Posterior vena cava (tissue), 2 donors: ENCODE data around the gene PSMD9. TPM values are rescaled to one million over a fixed set of nuclear protein-coding genes. Genes with fewer than 3 reads are reported as not detected.
A peak's percentile ranks its signal among the peaks of the same experiment; 100 is the strongest.
"Not testable (repeated sequence)": the region's sequence is repeated elsewhere in the genome, so short reads cannot be mapped to it uniquely, and the experiment has no call there.

Experiments used
- DNase-seq: peaks from one replicate; pipeline ENCODE4 v3.0.0-alpha.2; 2020; ENCODE audit warnings: low spot score
- intact Hi-C, 2 donors: fragments of 100-400 bp; cut with DNase I; formaldehyde crosslinking; loops; one replicate each; pipeline versions ENCODE4 v1.14.1 to v1.14.2; 2022 to 2023
- long read RNA-seq, 2 donors: library from polyadenylated mRNA; unstranded; transcript quantifications; one replicate each; pipeline ENCODE4 v2.0.0, GENCODE V29; 2020 to 2021
- total RNA-seq, 2 donors: library from RNA; stranded (reverse); fragmentation: NEBNext Ultra II Directional; extraction: Animal tissue kit (Norgen Biotek cat#: 25700); gene quantifications; one replicate each; pipeline ENCODE4 v1.2.1, GENCODE V29; 2021
- donor health status: DM: yes; HTN: yes; CAD: no.
- donor health status: DM: yes; HTN: yes; CAD: no.

The PSMD9 gene, protein sequence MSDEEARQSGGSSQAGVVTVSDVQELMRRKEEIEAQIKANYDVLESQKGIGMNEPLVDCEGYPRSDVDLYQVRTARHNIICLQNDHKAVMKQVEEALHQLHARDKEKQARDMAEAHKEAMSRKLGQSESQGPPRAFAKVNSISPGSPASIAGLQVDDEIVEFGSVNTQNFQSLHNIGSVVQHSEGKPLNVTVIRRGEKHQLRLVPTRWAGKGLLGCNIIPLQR
- 10 to 100 TPM; 37.9 to 42.1 TPM for total RNA-seq
- long read RNA-seq, donor 1, transcript PSMD9-207 (6 exons, 2,784 nt): major isoform, 30 of 37 reads
- long read RNA-seq, donor 1, partial matches to known transcripts: 1 of 37 reads
- long read RNA-seq, donor 1, other reads (novel, unspliced or antisense): 0 of 37 reads
- long read RNA-seq, donor 2, transcript PSMD9-201 (6 exons, 2,307 nt): minor isoform, 12 of 149 reads
- long read RNA-seq, donor 2, transcript PSMD9-207 (6 exons, 2,784 nt): major isoform, 130 of 149 reads
- long read RNA-seq, donor 2, partial matches to known transcripts: 1 of 149 reads
- long read RNA-seq, donor 2, other reads (novel, unspliced or antisense): 2 of 149 reads

DNA sequence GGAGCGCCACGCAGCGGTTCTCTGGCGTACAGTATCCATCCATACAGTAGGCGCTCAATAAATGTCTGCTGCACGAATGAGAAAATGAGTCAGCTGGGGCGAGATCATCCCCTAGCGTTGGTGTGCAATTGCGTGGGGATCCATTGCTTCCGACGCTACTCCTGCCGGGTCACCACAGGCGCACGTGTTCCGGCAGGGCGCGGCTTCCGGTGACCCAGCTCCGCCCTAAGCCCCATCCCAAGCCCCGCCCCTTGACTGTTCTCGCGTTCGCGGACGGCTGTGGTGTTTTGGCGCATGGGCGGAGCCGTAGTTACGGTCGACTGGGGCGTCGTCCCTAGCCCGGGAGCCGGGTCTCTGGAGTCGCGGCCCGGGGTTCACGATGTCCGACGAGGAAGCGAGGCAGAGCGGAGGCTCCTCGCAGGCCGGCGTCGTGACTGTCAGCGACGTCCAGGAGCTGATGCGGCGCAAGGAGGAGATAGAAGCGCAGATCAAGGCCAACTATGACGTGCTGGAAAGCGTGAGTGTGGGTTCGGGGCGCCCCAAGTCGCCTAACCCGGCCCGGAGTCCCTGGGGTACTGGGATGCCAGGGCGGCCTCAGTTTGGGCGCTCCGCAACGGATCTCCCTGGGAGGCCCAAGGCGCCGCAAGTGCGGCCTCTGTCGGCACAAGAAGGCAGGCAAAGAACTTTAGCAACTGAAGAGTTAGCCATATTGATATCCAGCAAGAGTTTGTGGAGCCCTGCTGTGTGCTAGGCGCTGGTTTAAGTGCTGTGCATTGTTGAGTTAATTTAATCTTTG, at the start of gene PSMD9:
Gene PSMD9, plus strand, starts transcription at position 313 of the 796 bp plus-strand sequence. Its CDS starts 67 bp downstream, at position 380.
- DNase-seq: peak; percentile 99
- intact Hi-C loops: loop anchor here (2.0 to 10.0 kb wide), 3 partner anchors 91 to 194 kb away; partner anchors contain the start of gene RHOF (in 1 of the 2)

DNA sequence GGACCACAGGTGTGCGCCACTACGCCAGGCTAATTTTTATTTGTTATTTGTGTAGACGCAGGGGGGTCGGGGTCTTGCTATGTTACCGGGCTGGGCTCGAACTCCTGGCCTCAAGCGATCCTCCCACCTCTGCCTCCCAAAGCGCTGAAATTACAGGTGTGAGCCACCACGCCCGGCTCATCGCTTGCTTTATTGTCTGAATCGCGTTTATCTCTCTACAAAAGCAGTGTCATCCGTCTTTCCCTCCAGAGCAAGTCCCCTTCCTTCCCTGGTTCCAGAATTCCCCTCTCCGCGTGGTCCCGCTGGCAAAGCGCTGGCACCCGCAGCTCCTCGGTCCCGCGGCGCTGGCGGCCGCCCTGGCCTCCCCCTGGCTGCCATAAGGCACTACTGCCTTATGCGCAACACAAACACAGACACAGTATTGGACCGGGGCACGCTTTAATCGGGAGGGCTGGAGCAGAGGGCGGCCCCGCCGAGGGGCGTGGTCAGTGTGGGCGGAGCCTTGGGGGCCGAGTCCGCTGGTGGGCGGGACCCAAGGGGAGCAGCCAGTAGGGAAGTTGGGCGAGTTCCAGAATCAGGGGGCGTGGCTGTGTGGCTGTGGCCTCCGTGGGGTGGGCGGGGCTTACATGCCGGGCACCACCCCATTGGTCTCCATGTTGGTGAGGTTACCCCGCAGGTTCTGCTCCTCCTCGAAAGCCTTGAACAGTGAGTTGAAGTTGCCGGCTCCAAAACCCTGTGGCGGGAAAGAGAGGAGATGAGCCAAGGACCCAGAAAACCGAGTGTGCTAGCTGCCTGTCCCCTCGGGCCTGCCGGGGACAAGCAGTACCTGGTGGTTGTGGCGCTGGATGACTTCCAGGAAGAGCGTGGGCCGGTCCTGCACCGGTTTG, 49.2 kb upstream of the PSMD9 start:
- intact Hi-C loops: no loop called here
- peak; percentile 100 for DNase-seq

DNA sequence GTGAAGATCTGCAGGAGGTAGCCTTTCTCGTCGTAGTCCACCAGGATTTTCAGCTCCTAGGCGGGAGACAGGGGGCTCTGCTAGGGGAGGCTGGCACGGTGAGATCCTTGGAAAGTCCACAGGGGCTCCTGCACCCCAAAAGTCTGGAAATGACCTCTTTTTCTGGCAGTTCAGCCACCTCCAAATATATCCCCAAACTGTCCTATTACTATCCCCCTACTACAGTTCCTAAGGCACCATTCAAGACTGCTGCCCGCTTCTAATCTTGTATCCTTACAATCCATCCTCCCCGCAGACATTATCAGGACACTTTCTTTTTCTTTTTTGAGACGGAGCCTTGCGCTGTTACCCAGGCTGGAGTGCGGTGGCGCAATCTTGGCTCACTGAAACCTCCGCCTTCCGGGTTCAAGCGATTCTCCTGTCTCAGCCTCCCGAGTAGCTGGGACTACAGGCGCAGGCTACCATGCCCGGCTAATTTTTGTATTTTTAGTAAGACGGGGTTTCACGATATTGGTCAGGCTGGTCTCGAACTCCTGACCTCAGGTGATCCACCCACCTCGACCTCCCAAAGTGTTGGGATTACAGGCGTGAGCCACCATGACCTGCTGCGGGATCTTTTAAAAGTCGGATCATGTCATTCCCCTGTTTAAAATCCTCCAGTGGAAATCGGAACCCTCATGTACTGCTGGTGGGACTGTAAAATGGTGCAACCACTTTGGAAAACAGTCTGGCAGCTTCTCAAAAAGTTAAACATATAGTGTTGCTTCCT, 48.4 kb upstream of the PSMD9 start:
- intact Hi-C loops: no loop called here
- no peak for DNase-seq

DNA sequence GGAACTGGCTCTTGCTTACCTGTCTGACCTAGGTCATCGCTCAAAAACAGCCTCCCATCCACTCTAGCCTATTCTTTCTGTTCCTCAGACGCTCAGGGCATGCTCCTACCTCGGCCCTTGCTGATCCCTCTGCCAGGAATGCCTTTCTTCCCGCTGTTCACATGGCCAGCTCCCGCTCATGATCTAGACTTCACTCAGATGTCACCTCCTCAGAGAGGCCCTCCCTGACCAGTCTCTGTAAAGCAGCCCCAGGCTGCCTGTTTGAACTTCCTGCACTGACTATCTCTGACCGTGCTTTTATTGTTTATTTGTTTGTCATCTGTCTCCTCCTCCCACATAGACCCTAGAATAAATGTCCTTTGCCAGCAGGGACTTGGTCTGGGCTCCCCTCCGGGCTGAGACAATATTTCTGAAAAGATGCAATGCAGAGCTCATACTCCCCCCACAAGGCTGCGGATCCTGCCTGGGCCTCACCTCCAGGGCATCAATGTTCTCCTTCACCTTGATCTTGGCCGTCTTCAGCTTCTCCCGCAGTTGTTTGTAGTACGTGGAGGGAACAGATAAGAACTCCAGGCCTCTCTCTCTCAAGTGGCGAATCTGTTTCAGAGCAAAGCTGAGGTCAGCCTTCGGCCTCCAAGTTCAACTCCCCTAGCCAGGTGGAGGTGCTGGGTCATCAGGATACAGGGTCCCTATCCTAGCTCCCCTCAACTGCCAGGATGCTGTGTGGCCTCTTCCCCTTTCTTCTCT, 45.2 kb upstream of the PSMD9 start:
- no peak for DNase-seq
- intact Hi-C loops: no loop called here

DNA sequence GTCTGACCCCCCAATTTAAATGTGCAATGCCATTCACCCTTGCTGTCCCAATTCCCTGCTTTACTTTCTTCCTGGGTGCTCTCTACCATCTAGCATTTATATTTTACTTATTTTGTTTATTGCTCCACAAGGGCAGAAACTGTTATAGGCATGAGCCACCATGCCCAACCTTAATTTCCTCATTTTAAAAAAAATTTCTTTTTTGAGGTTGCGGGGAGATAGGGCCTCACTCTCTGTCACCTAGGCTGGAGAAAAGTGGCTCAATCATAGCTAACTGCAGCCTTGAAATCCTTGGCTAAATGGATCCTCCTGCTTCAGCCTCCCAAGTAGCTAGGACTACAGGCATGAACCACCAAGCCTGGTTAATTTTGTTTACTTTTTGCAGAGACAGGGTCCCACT, 42.9 kb upstream of the PSMD9 start:
- no peak for DNase-seq
- intact Hi-C loops: no loop called here

DNA sequence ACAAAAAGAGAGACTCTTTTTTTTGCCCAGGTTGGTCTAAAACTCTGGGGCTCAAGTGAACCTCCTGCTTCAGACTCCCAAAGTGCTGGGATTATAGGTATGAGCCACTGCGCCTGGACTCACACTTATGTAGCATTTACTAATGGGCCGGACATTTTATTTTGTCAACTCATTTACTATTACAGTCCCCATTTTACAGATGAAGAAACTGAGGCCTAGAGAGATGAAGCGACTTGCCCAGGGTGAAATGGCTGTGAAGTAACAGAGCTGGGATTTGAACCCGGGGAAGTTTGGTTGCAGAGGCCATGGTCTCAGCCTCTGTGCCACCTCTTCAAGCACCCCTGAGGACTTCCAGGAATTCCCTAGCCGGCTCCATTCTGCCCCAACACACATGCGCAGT, 39.4 kb upstream of the PSMD9 start:
- DNase-seq: no peak
- intact Hi-C loops: no loop called here

DNA sequence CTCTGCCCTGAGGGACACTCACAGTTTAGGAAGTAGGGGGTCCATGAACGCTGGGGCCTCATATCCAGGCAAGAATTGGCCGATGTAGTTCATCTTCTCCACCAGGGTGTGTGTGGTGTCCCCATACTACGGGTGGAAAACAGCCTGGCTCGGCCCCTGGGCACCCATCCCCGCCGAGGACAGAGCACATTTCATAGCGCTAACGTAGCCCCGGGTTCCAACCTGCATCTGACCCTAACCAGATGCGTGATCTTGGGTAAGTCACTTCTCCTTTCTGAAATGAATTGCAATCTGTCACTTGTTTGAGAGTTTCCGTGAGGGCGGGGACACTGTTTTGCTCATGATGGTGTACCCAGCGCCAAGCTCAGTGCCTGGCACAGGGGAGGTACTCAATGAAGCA, 38.9 kb upstream of the PSMD9 start:
- no peak for DNase-seq
- intact Hi-C loops: no loop called here

DNA sequence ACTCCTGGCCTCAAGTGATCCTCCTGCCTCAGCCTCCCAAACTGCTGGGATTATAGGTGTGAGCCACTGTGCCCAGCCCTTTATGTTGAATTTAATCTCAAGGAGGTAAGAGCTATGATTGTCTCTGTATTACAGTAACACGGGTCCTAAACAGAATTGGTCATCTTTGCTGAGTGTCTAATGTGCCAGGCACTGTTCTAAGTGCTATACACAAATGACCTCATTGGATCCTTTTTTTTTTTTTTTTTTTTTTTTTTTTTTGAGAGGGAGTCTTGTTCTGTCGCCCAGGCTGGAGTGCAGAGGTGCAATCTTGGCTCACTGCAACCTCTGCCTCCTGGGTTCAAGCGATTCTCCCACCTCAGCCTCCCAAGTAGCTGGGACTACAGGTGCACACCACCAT, 36.2 kb upstream of the PSMD9 start:
- intact Hi-C loops, DNase-seq: not testable (repeated sequence)

DNA sequence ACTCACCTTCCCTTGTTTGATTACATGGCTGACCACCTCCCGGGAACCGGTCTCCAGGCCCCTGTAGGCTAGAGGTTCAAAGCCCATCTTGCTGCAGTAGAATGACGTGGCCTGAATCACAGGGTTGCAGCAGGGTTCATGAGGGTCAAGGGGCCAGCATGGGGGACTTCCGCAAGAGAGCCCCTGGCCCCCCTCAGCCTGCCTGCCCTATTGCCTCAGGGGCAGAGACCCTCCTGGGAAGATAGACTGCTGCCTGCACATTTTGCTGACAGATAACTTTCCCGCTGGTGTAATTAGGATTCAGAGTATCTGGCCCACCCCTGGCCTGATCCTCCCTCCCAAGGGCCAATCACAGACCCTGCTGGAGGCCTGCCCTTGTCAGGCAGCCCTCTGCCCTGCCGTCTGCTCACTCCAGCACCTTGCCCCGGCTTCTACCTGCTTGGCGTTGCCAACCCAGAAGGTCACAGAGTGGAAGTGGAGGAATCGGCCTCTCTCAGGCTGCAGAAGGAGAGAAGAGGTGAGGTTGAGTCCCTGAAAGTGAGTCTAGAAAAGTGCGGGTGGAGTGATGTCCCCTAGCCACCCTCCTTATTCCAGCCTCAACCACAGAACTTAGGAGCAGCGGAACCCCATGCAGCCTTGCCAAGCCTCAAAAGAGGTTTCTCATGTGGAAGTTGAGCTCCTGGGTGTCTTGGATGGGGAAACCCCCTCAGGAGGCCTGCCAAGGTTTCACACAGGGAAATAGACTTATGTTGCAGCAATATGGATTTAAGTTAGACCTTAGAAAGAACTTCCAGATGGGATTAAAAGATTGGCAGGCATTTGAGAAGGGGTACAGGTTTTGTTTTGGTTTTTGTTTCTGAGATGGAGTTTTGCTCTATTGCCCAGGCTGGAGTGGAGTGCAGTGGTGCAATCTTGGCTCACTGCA, 31.0 kb upstream of the PSMD9 start:
- no peak for DNase-seq
- intact Hi-C loops: no loop called here

DNA sequence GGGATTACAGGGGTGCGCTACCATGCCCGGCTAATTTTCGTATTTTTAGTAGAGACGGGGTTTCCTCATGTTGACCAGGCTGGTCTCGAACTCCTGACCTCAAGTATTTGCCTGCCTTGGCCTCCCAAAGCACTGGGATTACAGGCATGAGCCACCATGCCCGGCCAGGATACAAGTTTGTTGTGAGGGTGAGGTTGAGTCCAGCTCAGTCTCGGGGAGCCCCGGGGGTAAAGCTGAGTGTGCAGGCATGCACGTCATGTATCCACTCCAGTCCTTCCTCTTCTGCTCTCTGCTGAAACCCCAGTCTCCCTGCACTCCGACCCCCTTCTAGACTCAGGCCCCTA, 30.3 kb upstream of the PSMD9 start:
- DNase-seq: no peak
- intact Hi-C loops: no loop called here

DNA sequence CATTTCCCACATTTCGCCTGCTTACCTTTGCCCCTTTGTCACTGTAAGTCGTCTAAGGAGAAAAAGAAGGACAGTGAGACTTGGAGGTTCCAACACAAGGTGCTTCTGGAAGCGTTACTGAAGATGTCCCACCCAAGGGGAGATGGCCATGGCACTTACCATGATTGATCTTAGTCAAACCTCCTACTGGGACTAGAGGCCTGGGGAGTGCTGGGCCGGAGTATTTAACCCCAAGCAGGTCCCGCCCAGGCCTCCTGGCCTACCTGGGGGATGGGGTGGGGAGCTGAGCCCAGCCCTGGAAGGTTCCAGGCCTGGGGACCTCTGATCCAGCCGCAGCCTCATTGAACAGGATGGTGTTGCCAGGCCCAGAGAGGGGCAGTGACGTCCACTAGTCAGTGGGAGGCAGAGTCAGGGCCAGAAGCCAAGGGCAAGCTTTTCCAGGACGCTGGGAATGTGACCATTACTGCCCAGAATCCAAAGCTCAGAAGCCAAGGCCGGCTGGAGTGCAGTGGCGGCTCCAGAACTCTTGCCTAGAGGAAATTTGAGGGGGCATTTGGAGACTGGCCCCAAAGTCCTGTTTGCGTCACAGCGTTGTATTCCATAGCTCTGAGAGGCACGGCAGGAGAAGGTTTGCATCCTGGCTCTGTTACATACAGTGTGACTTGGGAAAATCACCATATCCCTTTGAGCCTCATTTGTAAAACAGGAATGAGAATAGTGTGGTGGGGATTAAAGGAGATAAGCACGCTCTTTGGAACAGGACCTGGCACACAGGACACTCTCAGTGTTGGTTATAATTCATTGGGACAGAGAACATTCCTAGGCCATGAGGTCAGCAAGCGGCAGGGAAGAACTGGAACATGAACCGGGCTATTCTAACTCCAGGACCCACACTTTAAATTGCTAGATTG, 29.7 kb upstream of the PSMD9 start, which contains the start of gene HPD:
Gene HPD, minus strand, starts transcription at position 198 of the 911 bp plus-strand sequence. Its CDS starts 36 bp downstream, at position 162.
- DNase-seq: peak; percentile 95
- intact Hi-C loops: no loop called here

DNA sequence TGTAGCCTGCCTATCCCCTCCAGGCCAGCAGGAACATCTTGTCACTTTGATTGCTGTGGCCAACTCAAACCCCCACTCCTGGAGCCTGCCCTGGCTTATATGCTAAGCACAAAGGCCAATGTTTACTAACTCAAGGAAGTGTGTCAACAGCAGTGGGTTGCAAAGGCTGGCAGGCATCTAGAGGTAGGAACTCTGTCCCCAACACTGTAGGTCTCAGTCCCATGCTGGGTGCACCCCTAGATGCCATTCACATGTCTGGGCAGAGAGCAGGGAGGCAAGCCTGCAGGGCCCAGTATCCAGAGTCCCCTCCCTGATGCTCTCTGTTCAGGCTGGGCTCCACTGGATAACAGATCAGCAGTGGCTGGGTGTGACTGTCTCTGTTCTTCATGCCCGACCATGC, 28.3 kb upstream of the PSMD9 start:
- intact Hi-C loops: loop anchor here in 1 of 2 donors (5.0 kb wide), 1 partner anchor 793 kb away; no protein-coding TSS in a partner anchor
- no peak for DNase-seq

DNA sequence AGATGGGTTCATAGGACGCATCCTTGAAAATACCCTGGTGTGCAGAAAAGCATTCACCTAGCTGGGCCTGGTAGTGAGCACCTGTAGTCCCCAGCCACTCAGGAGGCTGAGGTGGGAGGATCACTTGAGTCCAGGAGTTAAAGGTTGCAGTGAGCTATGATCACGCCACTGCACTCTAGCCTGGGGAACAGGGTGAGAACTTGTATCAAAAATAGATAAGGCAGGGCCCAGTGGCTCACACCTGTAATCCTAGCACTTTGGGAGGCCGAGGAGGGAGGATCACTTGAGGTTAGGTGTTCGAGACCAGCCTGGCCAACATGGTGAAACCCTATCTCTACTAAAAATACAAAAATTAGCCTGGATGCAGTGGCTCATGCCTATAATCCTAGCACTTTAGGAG, 27.9 kb upstream of the PSMD9 start:
- intact Hi-C loops: loop anchor here in 1 of 2 donors (5.0 kb wide), 1 partner anchor 793 kb away; no protein-coding TSS in a partner anchor
- DNase-seq: not testable (repeated sequence)

DNA sequence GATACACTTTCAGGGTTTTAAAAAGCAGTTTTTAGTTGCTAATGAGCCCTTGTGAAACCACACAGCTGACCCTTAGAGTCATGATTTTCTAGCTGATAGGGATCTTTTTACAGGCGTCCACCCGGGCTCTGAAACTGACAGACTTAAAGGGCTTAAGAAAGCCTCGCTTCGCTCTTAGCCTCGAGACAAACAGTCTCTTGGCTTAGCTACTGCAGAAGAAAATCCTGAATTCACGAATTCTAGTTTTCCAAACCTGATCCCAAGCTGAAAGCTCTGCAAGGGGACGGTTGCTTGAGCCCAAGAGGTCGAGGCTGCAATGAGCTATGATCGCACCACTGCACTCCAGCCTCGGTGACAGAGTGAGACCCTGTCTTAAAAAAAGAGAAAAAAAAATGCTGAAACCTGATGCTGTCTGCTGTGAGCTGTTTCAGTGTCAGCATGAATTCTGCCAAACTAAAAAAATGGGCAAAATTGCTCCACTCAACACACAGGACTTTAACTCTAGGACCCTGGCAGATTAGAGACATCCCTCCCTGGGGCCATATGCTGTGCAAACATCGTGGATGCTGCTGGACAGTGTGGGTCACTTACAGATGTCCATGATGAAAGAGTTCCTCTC, 26.8 kb upstream of the PSMD9 start:
- no peak for DNase-seq
- intact Hi-C loops: loop anchor here in 1 of 2 donors (5.0 kb wide), 1 partner anchor 794 kb away; no protein-coding TSS in a partner anchor

DNA sequence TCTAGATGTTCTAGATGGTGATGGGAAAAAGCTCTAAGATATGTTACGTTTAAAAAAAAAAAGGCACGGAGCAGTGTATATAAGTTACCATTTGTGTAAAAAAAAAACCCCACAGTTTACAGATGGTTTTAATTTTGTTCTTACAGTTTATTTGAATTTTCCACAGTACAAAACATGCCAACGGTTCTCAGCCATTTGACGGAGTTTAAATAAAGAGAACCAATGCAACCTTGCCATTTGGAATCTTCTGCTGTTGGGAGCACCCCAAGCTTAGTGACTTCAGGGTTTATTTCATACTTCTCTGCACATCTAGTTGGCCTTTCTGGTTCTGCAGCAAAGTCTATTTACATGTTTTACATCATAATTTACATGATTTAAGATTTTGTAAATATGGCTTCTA, 22.3 kb upstream of the PSMD9 start:
- intact Hi-C loops: no loop called here
- no peak for DNase-seq
